Sigmoid colon (tissue), 4 donors: ENCODE data around the gene PTGIR.

ENCODE experiments used
- CTCF ChIP-seq, 4 experiments: fragments of 450-650 bp in 3 of 4; fragments of 200-600 bp in 1 of 4; IDR thresholded peaks; one replicate each; pipeline ENCODE4 v1.5.1; 2016 to 2019; ENCODE audit warnings: antibody characterized with exemption in 4 of 4, mild to moderate bottlenecking in 3 of 4, moderate library complexity in 2 of 4
- EP300 ChIP-seq, 4 donors: sonication (generic); formaldehyde crosslinking; IDR thresholded peaks; one replicate each; pipeline ENCODE4 v1.6.1; 2017; ENCODE audit warnings: antibody characterized with exemption in 4 of 4
- POLR2A ChIP-seq, 2 donors: fragments of 450-650 bp; IDR thresholded peaks; one replicate each; pipeline ENCODE4 v1.6.1; 2016; ENCODE audit warnings: antibody characterized with exemption in 2 of 2, mild to moderate bottlenecking in 2 of 2, moderate library complexity in 2 of 2
- POLR2AphosphoS5 ChIP-seq, 4 donors: sonication (generic); formaldehyde crosslinking; IDR thresholded peaks; one replicate each; pipeline ENCODE4 v1.6.1; 2017; ENCODE audit warnings: antibody characterized with exemption in 4 of 4

- TF ChIP-seq POLR2AphosphoS5 (IDR thresholded peaks at IDR 0.05) (no peak), CTCF (IDR thresholded peaks at IDR 0.05) (no peak), POLR2A (IDR thresholded peaks at IDR 0.05) (no peak), EP300 (IDR thresholded peaks at IDR 0.05) (no peak)
Measured at GRCh38 chr19:46631481-46631880, 6.6 kb upstream of the PTGIR start.
